ENCODE data around the gene EWSR1.
"Not testable (repeated sequence)": the region's sequence is repeated elsewhere in the genome, so short reads cannot be mapped to it uniquely, and the experiment has no call there.

GRCh38 chr22:29240481-29240880 lies 27.6 kb upstream of the EWSR1 start:
- TF ChIP-seq CTCF (conservative IDR thresholded peaks at IDR 0.05; ENCODE audit: low read depth in 2 of 2); EZH2 (IDR thresholded peaks at IDR 0.05; ENCODE audit: low read depth, unreplicated experiment); REST (IDR thresholded peaks at IDR 0.05; ENCODE audit: unreplicated experiment); POLR2AphosphoS5 (IDR thresholded peaks at IDR 0.05; ENCODE audit: low read depth); ETS1 (IDR thresholded peaks at IDR 0.05): not testable (repeated sequence)

Measured in GM23338 (cell line).